GM12878 (cell line): ENCODE data around the gene RBM26. TPM values are rescaled to one million over a fixed set of nuclear protein-coding genes. Genes with fewer than 3 reads are reported as not detected.
A peak's percentile ranks its signal among the peaks of the same experiment; 100 is the strongest.

Source experiments
- ATAC-seq: fragments of 200-7000 bp; cut with Tn5 transposase; 3 replicates; pipeline ENCODE4 v1.9.1; 2020; ENCODE audit warnings: mild to moderate bottlenecking, moderate library complexity
- BruUV-seq: library from RNA; stranded (reverse); fragments of 400-500 nt; replicated peaks from 2 replicates; lab custom pipeline; 2021; lab: Mats Ljungman, UMichigan
- CTCF ChIA-PET: fragments of 300-600 bp; sonication (Branson Sonifier 250); formaldehyde crosslinking; extraction: SDS; loops from one replicate; lab custom pipeline; 2021; ENCODE audit warnings: inconsistent platforms; lab: Yijun Ruan, JAX
- POLR2A ChIA-PET: fragments of 350-600 bp; formaldehyde crosslinking; extraction: SDS; loops from one replicate; lab custom pipeline; 2021; ENCODE audit warnings: inconsistent platforms; lab: Charles Lee
- RAD21 ChIA-PET: fragments of 300-600 bp; sonication (Branson Sonifier 250); formaldehyde crosslinking; loops from one replicate; lab custom pipeline; 2023; ENCODE audit warnings: antibody characterized with exemption; ENCODE audit not compliant: unreplicated experiment; lab: Charles Lee
- SMC1A ChIA-PET: fragments of 300-600 bp; sonication (Branson Sonifier 250); formaldehyde crosslinking; loops from one replicate; lab custom pipeline; 2023; ENCODE audit not compliant: unreplicated experiment, uncharacterized antibody; lab: Charles Lee
- DNase-seq: peaks from one replicate; pipeline ENCODE4 v3.0.0-alpha.2; 2011; ENCODE audit warnings: low read depth, low spot score
- FAIRE-seq: peaks from 3 replicates; lab custom pipeline; 2011; peaks lifted over from hg19 to GRCh38; lab: Jason Lieb, UNC
- H2AFZ ChIP-seq: 2 replicates; pipeline ENCODE4 v1.6.0; 2011; ENCODE audit warnings: low read depth, low read length, control low read depth; ENCODE audit not compliant: control insufficient read depth
- H3K27ac ChIP-seq: 2 replicates; pipeline ENCODE4 v1.5.1; 2011; ENCODE audit warnings: control low read depth; ENCODE audit not compliant: control insufficient read depth, insufficient read depth
- H3K27me3 ChIP-seq, 2 experiments: replicated peaks in 1 of 2; 2 replicates each; pipeline versions ENCODE4 v1.6.0 to v1.6.1; 2011; ENCODE audit warnings: low read length in 1 of 2; ENCODE audit not compliant: control insufficient read depth in 2 of 2, insufficient read depth in 2 of 2
- H3K36me3 ChIP-seq, 2 experiments: 2 replicates each; pipeline ENCODE4 v1.5.1; 2011; ENCODE audit warnings: low read length in 1 of 2; ENCODE audit not compliant: control insufficient read depth in 2 of 2, insufficient read depth in 2 of 2
- H3K4me1 ChIP-seq: 2 replicates; pipeline ENCODE4 v1.6.1; 2011; ENCODE audit warnings: mild to moderate bottlenecking, low read length, moderate library complexity, mixed read lengths; ENCODE audit not compliant: control insufficient read depth, insufficient read depth
- H3K4me2 ChIP-seq: 2 replicates; pipeline ENCODE4 v1.6.0; 2011; ENCODE audit warnings: control low read depth; ENCODE audit not compliant: control insufficient read depth, insufficient read depth
- H3K4me3 ChIP-seq: fragments of 200-600 bp; sonication (generic); 2 replicates; pipeline ENCODE4 v1.5.1; 2016
- H3K79me2 ChIP-seq: 2 replicates; pipeline ENCODE4 v1.6.0; 2011; ENCODE audit warnings: low read length; ENCODE audit not compliant: control insufficient read depth, insufficient read depth
- H3K9ac ChIP-seq: 2 replicates; pipeline ENCODE4 v1.8.0; 2011; ENCODE audit warnings: low read length, control low read depth, mixed read lengths; ENCODE audit not compliant: control insufficient read depth, insufficient read depth
- H3K9me3 ChIP-seq: replicated peaks from 3 replicates; pipeline ENCODE4 v1.5.1; 2011; ENCODE audit warnings: mild to moderate bottlenecking, low read length; ENCODE audit not compliant: control insufficient read depth, insufficient read depth
- H4K20me1 ChIP-seq: 2 replicates; pipeline ENCODE4 v1.6.0; 2011; ENCODE audit not compliant: control insufficient read depth, insufficient read depth
- CBFB ChIP-seq: IDR thresholded peaks from 2 replicates; pipeline ENCODE4 v1.6.1; 2016; ENCODE audit warnings: antibody characterized with exemption, low read depth
- CHD4 ChIP-seq: fragments of 200-600 bp; sonication (generic); IDR thresholded peaks from 2 replicates; pipeline ENCODE4 v1.6.1; 2016; ENCODE audit warnings: mild to moderate bottlenecking
- CREM ChIP-seq: IDR thresholded peaks from 2 replicates; pipeline ENCODE4 v1.6.1; 2014; ENCODE audit warnings: antibody characterized with exemption, low read depth
- FOXM1 ChIP-seq: IDR thresholded peaks from 2 replicates; pipeline ENCODE4 v1.6.1; 2012; ENCODE audit warnings: low read depth, mild to moderate bottlenecking, inconsistent platforms, low read length, moderate library complexity
- KDM1A ChIP-seq: fragments of 200-600 bp; sonication (generic); IDR thresholded peaks from 2 replicates; pipeline ENCODE4 v1.6.1; 2016; ENCODE audit warnings: borderline replicate concordance
- MLLT1 ChIP-seq: fragments of 450-650 bp; IDR thresholded peaks from 2 replicates; pipeline ENCODE4 v1.6.1; 2016; ENCODE audit warnings: mild to moderate bottlenecking
- MTA3 ChIP-seq: IDR thresholded peaks from 2 replicates; pipeline ENCODE4 v1.6.1; 2012; ENCODE audit warnings: low read length, inconsistent platforms, borderline replicate concordance
- PKNOX1 ChIP-seq: fragments of 450-650 bp; IDR thresholded peaks from 2 replicates; pipeline ENCODE4 v1.6.1; 2016; ENCODE audit warnings: mild to moderate bottlenecking
- PML ChIP-seq: IDR thresholded peaks from 2 replicates; pipeline ENCODE4 v1.6.1; 2012; ENCODE audit warnings: low read length, inconsistent platforms
- SREBF1 ChIP-seq: IDR thresholded peaks from 2 replicates; pipeline ENCODE4 v1.6.1; 2012; ENCODE audit warnings: mild to moderate bottlenecking, low read length
- TBL1XR1 ChIP-seq: IDR thresholded peaks from 2 replicates; pipeline ENCODE4 v1.6.1; 2012; ENCODE audit warnings: low read depth, low read length, improper control_type of control experiment
- WGBS: methylation state at CpG from one replicate; pipeline ENCODE4 v1.1.6; 2016; ENCODE audit warnings: low lambda C conversion rate; ENCODE audit not compliant: insufficient replicate concordance, insufficient coverage; ENCODE audit errors: missing lambda C conversion rate; 5-methylcytosine and 5-hydroxymethylcytosine counted together
- in situ Hi-C: fragments of 300-500 bp; cut with MboI; formaldehyde crosslinking; loops from 9 replicates; pipeline ENCODE4 v1.14.3; 2018; ENCODE audit warnings: mixed read lengths
- intact Hi-C: fragments of 100-400 bp; cut with micrococcal nuclease; formaldehyde crosslinking; loops from one replicate; pipeline ENCODE4 v1.14.2; 2022; ENCODE audit not compliant: unreplicated experiment
- polyA plus RNA-seq, 11 experiments: library from polyadenylated mRNA; depleted of rRNA in 4 of 11; unstranded in 6 of 11; stranded (reverse) in 5 of 11; fragments of >200 nt; fragmentation: Nextera tagmentation in 4 of 11; fragmentation: Illumina TruSeq in 1 of 11; extraction: Ambion mirVana in 4 of 11; extraction: Trizol in 1 of 11; gene quantifications; 1 replicate in 1 of 11; 2 replicates in 10 of 11; pipeline versions ENCODE4 v1.2.1 to v1.2.3, GENCODE V29; 2011 to 2016; ENCODE audit warnings: inconsistent platforms in 2 of 11, missing spikeins in 2 of 11, low read depth in 1 of 11
- total RNA-seq, 4 experiments: library from RNA; depleted of rRNA in 3 of 4; stranded (reverse); fragments of >200 nt in 3 of 4; fragmentation: Illumina TruSeq in 1 of 4; extraction: Trizol in 1 of 4; gene quantifications; 2 replicates each; pipeline versions ENCODE4 v1.2.1 to v1.2.3, GENCODE V29; 2013 to 2021

RBM26 gene
- total and polyA plus RNA-seq, 10 of the 15 experiments (the other 5 are each of a cell fraction or from before 2014, with no cell fraction given): 17.6 to 71.3 (median 38.9) TPM

GRCh38 chr13:79373916-79374315 is 32.1 kb downstream of the RBM26 start:
- H3K4me1 ChIP-seq: no peaks in the 10 kb centered on the region
- ATAC-seq (no peak), DNase-seq (no peak), FAIRE-seq (peak; percentile 69)
- H3K9me3 ChIP-seq: no peaks in the 10 kb centered on the region
- 97% methylated on average over 4 of the region's 4 CpGs for WGBS
- peaks cover 7 to 16% of the 10 kb centered on the region in 2 experiments; a peak in 3 of 4 replicates for H3K36me3 ChIP-seq
- no peak for TF ChIP-seq CREM
- no peak for TF ChIP-seq SREBF1
- no peak for TF ChIP-seq MLLT1
- TF ChIP-seq FOXM1: no peak
- TF ChIP-seq TBL1XR1: no peak
- TF ChIP-seq CBFB: no peak
- TF ChIP-seq PKNOX1: no peak
- TF ChIP-seq CHD4: no peak
- TF ChIP-seq MTA3: no peak
- no peak for TF ChIP-seq PML
- no peak for TF ChIP-seq KDM1A
- no peak overlapping the region for H3K4me2 ChIP-seq
- H2AFZ ChIP-seq: no peak overlapping the region
- ChIA-PET CTCF (interaction anchor here (0.6 to 1.0 kb wide), 2 partner anchors 15 to 17 kb away, joined by 4 read pairs; no protein-coding TSS in a partner anchor), RAD21 (no interaction called here), POLR2A (no interaction called here), SMC1A (no interaction called here)
- H3K4me3 ChIP-seq: no peak overlapping the region
- intact Hi-C loops (no loop called here), in situ Hi-C loops (no loop called here)
- no peaks in the 10 kb centered on the region for H4K20me1 ChIP-seq
- no peaks in the 10 kb centered on the region for H3K27me3 ChIP-seq
- no peak overlapping the region for H3K27ac ChIP-seq
- H3K9ac ChIP-seq: no peak overlapping the region
- peaks cover 6% of the 10 kb centered on the region for H3K79me2 ChIP-seq
- BruUV-seq: no TSS peak
